HFF-Myc (cell line): ENCODE measurements around the gene PACRG.

Experiments
- DNase-seq: peaks from one replicate; pipeline ENCODE4 v3.0.0-alpha.2; 2011; ENCODE audit warnings: low read depth; ENCODE audit errors: extremely low read depth
- H3K4me3 ChIP-seq: replicated peaks from 2 replicates; pipeline ENCODE4 v1.5.1; 2011; ENCODE audit warnings: low read depth, mild to moderate bottlenecking, control low read depth, low read length
- CTCF ChIP-seq: IDR thresholded peaks from 2 replicates; pipeline ENCODE4 v1.5.1; 2012; ENCODE audit warnings: mild to moderate bottlenecking, low read depth, low read length, control low read depth; ENCODE audit errors: missing control alignments

PACRG gene

GRCh38 chr6:162887981-162888689 lies 160.4 kb downstream of the PACRG start:
- no peak for TF ChIP-seq CTCF
- no peak for DNase-seq
- no peak overlapping the region for H3K4me3 ChIP-seq

- no peak for TF ChIP-seq CTCF
- H3K4me3 ChIP-seq = no peak overlapping the region
- DNase-seq = no peak
Observed at GRCh38 chr6:162889303-162889702, 161.5 kb downstream of the PACRG start.

DNA sequence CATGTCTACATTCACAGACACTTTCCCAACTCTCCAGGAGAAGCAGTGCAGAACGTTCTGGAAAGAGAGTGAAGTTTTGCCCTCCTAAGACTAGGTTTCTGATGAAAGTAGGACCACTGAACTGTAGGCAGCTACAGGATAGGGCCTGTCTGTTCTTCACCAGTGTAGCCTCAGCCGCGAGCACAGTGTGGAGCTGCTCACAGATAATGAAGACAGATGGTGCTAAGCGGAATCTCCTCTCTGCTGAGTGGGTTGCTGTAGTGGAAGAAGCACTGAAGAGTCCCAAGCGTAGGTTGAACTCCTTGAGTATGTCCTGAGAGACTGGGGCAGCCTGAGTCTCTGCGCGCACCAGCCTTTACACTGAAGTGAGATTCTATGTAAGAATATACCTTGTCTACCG lies 170.2 kb downstream of the PACRG start:
- no peak for DNase-seq
- no peak overlapping the region for H3K4me3 ChIP-seq
- TF ChIP-seq CTCF = no peak

DNA sequence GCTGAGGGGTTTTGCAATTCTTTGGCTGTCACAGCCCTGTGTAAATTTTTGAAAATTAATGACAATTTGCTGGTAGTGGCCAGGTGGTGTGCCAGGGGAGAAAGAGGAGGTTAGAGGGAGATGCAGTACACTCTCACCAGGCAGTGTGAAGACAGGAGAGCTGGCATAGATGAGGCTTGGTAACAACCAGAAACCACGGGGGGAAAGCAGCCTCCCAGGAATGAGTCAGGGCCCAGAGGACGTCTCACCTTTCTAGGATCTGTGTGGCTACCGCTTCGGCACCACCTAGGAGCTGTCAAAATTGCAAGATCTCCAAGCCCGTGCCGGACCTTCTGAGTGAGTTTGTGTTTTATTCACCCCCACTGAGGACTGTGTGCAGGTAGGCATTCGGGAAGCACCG lies 171.4 kb downstream of the PACRG start:
- no peak for TF ChIP-seq CTCF
- no peak for DNase-seq
- H3K4me3 ChIP-seq = no peak overlapping the region

DNA sequence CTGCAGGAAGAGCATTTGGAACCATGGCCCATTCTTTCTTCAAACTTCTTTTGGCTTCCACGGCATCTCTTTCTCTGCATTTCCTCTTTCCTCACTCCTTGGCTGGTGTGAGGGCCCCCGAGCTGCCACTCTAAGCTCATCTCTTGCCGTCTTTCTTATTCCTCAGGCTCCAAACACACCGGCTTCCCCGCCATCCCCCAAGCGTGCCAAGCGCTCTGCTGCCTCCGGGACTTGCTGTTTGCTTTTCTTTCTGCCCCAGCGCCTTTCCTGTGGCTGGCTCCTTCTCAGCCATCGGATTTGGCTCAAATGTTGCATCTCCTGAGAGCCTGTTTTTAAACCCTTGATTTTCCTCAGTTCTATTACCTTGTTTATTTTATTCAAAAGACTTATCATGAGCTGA lies 172.7 kb downstream of the PACRG start:
- H3K4me3 ChIP-seq = no peak overlapping the region

GRCh38 chr6:162904069-162904663 lies 176.4 kb downstream of the PACRG start:
- no peak overlapping the region for H3K4me3 ChIP-seq
- no peak for TF ChIP-seq CTCF
- DNase-seq = no peak

More for the DNA sequence above, 172.7 kb downstream of the PACRG start:
- DNase-seq = no peak
- TF ChIP-seq CTCF = no peak

- no peak for DNase-seq
- no peak overlapping the region for H3K4me3 ChIP-seq
- TF ChIP-seq CTCF = no peak
Observed at GRCh38 chr6:162906479-162906878, 178.7 kb downstream of the PACRG start.
